Epithelial cell of proximal tubule (primary cell): ENCODE measurements around the gene CUBN. TPM values are rescaled to one million over a fixed set of nuclear protein-coding genes. Genes with fewer than 3 reads are reported as not detected.
A peak's percentile ranks its signal among the peaks of the same experiment; 100 is the strongest.

Experiments
- DNase-seq: peaks from one replicate; pipeline ENCODE4 v3.0.0-alpha.2; 2011; ENCODE audit warnings: low read depth
- H3K4me3 ChIP-seq: 2 replicates; pipeline ENCODE4 v1.5.1; 2011; ENCODE audit warnings: low read depth, mild to moderate bottlenecking, low read length
- CTCF ChIP-seq: conservative IDR thresholded peaks from 2 replicates; pipeline ENCODE4 v1.5.1; 2012; ENCODE audit warnings: low read depth, mild to moderate bottlenecking, low read length
- total RNA-seq: library from RNA; depleted of rRNA; stranded (reverse); fragments of >200 nt; gene quantifications from 2 replicates; pipeline ENCODE4 v1.2.3, GENCODE V29; 2015

The CUBN gene
- total RNA-seq, 1 donor from 2014 or later = 0.17 TPM

- no peak for DNase-seq
- no peak for TF ChIP-seq CTCF
- no peak overlapping the region for H3K4me3 ChIP-seq
These were observed 63.6 kb downstream of the CUBN start for GRCh38 chr10:17066000-17066399.

- TF ChIP-seq CTCF = no peak
- H3K4me3 ChIP-seq = no peak overlapping the region
- DNase-seq = no peak
These were observed 64.3 kb downstream of the CUBN start for GRCh38 chr10:17065273-17065672.

GRCh38 chr10:17064435-17064834, 65.2 kb downstream of the CUBN start:
- no peak for DNase-seq
- H3K4me3 ChIP-seq = no peak overlapping the region
- no peak for TF ChIP-seq CTCF

- peak overlapping the region; percentile 6 for H3K4me3 ChIP-seq
- peak; percentile 93 for DNase-seq
- TF ChIP-seq CTCF = no peak
These were observed 66.6 kb downstream of the CUBN start for GRCh38 chr10:17062955-17063484.

GRCh38 chr10:17062493-17062892, 67.1 kb downstream of the CUBN start:
- peak; percentile 75 for DNase-seq
- TF ChIP-seq CTCF = no peak
- peak overlapping the region; percentile 6 for H3K4me3 ChIP-seq

GRCh38 chr10:17062009-17062408, 67.6 kb downstream of the CUBN start:
- peak; percentile 76 for DNase-seq
- H3K4me3 ChIP-seq = no peak overlapping the region
- no peak for TF ChIP-seq CTCF

- no peak for TF ChIP-seq CTCF
- no peak for DNase-seq
These were observed 68.2 kb downstream of the CUBN start for GRCh38 chr10:17061418-17061817.

More at GRCh38 chr10:17061418-17061817, 68.2 kb downstream of the CUBN start:
- no peak overlapping the region for H3K4me3 ChIP-seq
